IMR-90 (cell line): ENCODE measurements around the gene PALM. TPM values are rescaled to one million over a fixed set of nuclear protein-coding genes. Genes with fewer than 3 reads are reported as not detected.

Experiments used
- ATAC-seq: fragments of 200-7000 bp; cut with Tn5 transposase; 2 replicates; pipeline ENCODE4 v1.9.1; 2020; ENCODE audit warnings: low read depth, mild to moderate bottlenecking, moderate library complexity
- BruUV-seq: library from RNA; stranded (reverse); fragments of 400-500 nt; replicated peaks from 2 replicates; lab custom pipeline; 2021; lab: Mats Ljungman, UMichigan
- CTCF ChIA-PET: fragments of 300-600 bp; formaldehyde crosslinking; extraction: SDS; loops from one replicate; lab custom pipeline; 2021; ENCODE audit warnings: antibody characterized with exemption; lab: Yijun Ruan, JAX
- POLR2A ChIA-PET: fragments of 300-600 bp; sonication (Branson Sonifier 250); formaldehyde crosslinking; loops from one replicate; lab custom pipeline; 2022; ENCODE audit warnings: antibody characterized with exemption; ENCODE audit not compliant: unreplicated experiment; lab: Charles Lee
- DNase-seq: peaks from one replicate; pipeline ENCODE4 v3.0.0; 2013
- H2AFZ ChIP-seq: replicated peaks from 2 replicates; pipeline ENCODE3; 2013; ENCODE audit warnings: low read length, mild to moderate bottlenecking; ENCODE audit not compliant: poor library complexity
- H2AK5ac ChIP-seq: 2 replicates; pipeline ENCODE4 v1.6.1; 2013; ENCODE audit warnings: low read depth, low read length, inconsistent platforms
- H2AK9ac ChIP-seq: replicated peaks from 2 replicates; pipeline ENCODE3; 2013; ENCODE audit warnings: mild to moderate bottlenecking, low read depth, low read length, moderate library complexity; ENCODE audit not compliant: poor library complexity
- H2BK120ac ChIP-seq: 2 replicates; pipeline ENCODE4 v1.6.1; 2013; ENCODE audit warnings: low read depth, low read length, inconsistent platforms
- H2BK15ac ChIP-seq: 3 replicates; pipeline ENCODE4 v1.6.1; 2013; ENCODE audit warnings: low read depth, low read length, inconsistent platforms
- H2BK20ac ChIP-seq: 2 replicates; pipeline ENCODE4 v1.6.1; 2013; ENCODE audit warnings: low read depth, mild to moderate bottlenecking, inconsistent platforms, low read length, moderate library complexity
- H2BK5ac ChIP-seq: 2 replicates; pipeline ENCODE4 v1.6.1; 2013; ENCODE audit warnings: mild to moderate bottlenecking, low read depth, low read length, inconsistent platforms; ENCODE audit not compliant: poor library complexity, severe bottlenecking
- H3K14ac ChIP-seq: replicated peaks from 2 replicates; pipeline ENCODE4 v1.6.1; 2013; ENCODE audit warnings: low read depth, low read length, inconsistent platforms
- H3K18ac ChIP-seq: 2 replicates; pipeline ENCODE4 v1.6.1; 2013; ENCODE audit warnings: low read depth, low read length, control low read depth
- H3K23ac ChIP-seq: 2 replicates; pipeline ENCODE4 v1.6.1; 2013; ENCODE audit warnings: low read depth, low read length, inconsistent platforms
- H3K27ac ChIP-seq: 2 replicates; pipeline ENCODE4 v1.5.1; 2013; ENCODE audit warnings: mild to moderate bottlenecking, control low read depth, low read length; ENCODE audit not compliant: insufficient read depth
- H3K27me3 ChIP-seq: 2 replicates; pipeline ENCODE4 v1.6.1; 2013; ENCODE audit warnings: low read length; ENCODE audit not compliant: control insufficient read depth, insufficient read depth
- H3K36me3 ChIP-seq: 2 replicates; pipeline ENCODE4 v1.6.1; 2013; ENCODE audit warnings: low read length, mixed read lengths; ENCODE audit not compliant: control insufficient read depth, insufficient read depth
- H3K4ac ChIP-seq: 2 replicates; pipeline ENCODE4 v1.6.1; 2013; ENCODE audit warnings: low read depth, low read length, inconsistent platforms
- H3K4me1 ChIP-seq: 2 replicates; pipeline ENCODE4 v1.6.1; 2013; ENCODE audit warnings: low read length, mixed read lengths; ENCODE audit not compliant: control insufficient read depth, insufficient read depth
- H3K4me2 ChIP-seq: 2 replicates; pipeline ENCODE4 v1.6.1; 2013; ENCODE audit warnings: low read depth, mild to moderate bottlenecking, control low read depth, low read length, moderate library complexity
- H3K4me3 ChIP-seq: 2 replicates; pipeline ENCODE4 v1.5.1; 2013; ENCODE audit warnings: low read depth, mild to moderate bottlenecking, control low read depth, low read length, moderate library complexity; ENCODE audit not compliant: insufficient read depth
- H3K56ac ChIP-seq: 2 replicates; pipeline ENCODE4 v1.6.1; 2013; ENCODE audit warnings: low read length, inconsistent platforms; ENCODE audit not compliant: insufficient read depth; ENCODE audit errors: extremely low read depth
- H3K79me1 ChIP-seq, 2 experiments: 2 replicates each; pipeline ENCODE4 v1.6.1; 2013; ENCODE audit warnings: low read length in 2 of 2, inconsistent platforms in 1 of 2, low read depth in 1 of 2
- H3K9ac ChIP-seq: 2 replicates; pipeline ENCODE4 v1.6.1; 2013; ENCODE audit warnings: low read depth, low read length, control low read depth
- H3K9me1 ChIP-seq: 2 replicates; pipeline ENCODE4 v1.6.1; 2013; ENCODE audit warnings: low read length, inconsistent platforms; ENCODE audit not compliant: insufficient read depth
- H3K9me3 ChIP-seq: 2 replicates; pipeline ENCODE4 v1.6.1; 2013; ENCODE audit warnings: low read length; ENCODE audit not compliant: control insufficient read depth, insufficient read depth
- H4K20me1 ChIP-seq: 2 replicates; pipeline ENCODE4 v1.6.1; 2013; ENCODE audit warnings: low read length, inconsistent platforms; ENCODE audit not compliant: insufficient read depth
- H4K5ac ChIP-seq: 2 replicates; pipeline ENCODE4 v1.6.1; 2013; ENCODE audit warnings: mild to moderate bottlenecking, low read depth, low read length, control low read depth
- H4K8ac ChIP-seq, 2 experiments: 2 replicates each; pipeline ENCODE4 v1.6.1; 2013; ENCODE audit warnings: low read depth in 2 of 2, low read length in 2 of 2, control low read depth in 1 of 2, inconsistent platforms in 1 of 2
- H4K91ac ChIP-seq: 2 replicates; pipeline ENCODE4 v1.6.1; 2013; ENCODE audit warnings: low read depth, low read length, inconsistent platforms; ENCODE audit not compliant: insufficient read depth
- BHLHE40 ChIP-seq: fragments of 150-350 bp; IDR thresholded peaks from 2 replicates; pipeline ENCODE4 v1.6.1; 2016; ENCODE audit warnings: mild to moderate bottlenecking, low read depth, low read length
- FOS ChIP-seq: fragments of 150-350 bp; IDR thresholded peaks from 2 replicates; pipeline ENCODE4 v1.6.1; 2016; ENCODE audit warnings: low read depth, low read length
- MAZ ChIP-seq: IDR thresholded peaks from 2 replicates; pipeline ENCODE4 v1.6.1; 2012; ENCODE audit warnings: low read depth, mild to moderate bottlenecking, low read length, improper control_type of control experiment, moderate library complexity, borderline replicate concordance
- WGBS, 2 experiments: methylation state at CpG; one replicate each; pipeline versions ENCODE4 v1.1.5 to v1.1.7; 2013; ENCODE audit warnings: missing lambda C conversion rate in 2 of 2; ENCODE audit not compliant: insufficient read length in 1 of 2; ENCODE audit errors: extremely low coverage in 2 of 2; 5-methylcytosine and 5-hydroxymethylcytosine counted together
- dilution Hi-C: fragments of 300-500 bp; cut with HindIII; formaldehyde crosslinking; loops from one replicate; pipeline ENCODE4 v1.14.3; 2018; ENCODE audit warnings: low sequenced_read_pairs; ENCODE audit not compliant: unreplicated experiment
- in situ Hi-C: fragments of 300-500 bp; cut with MboI; formaldehyde crosslinking; loops from 3 replicates; pipeline ENCODE4 v1.14.3; 2019; ENCODE audit warnings: low sequenced_read_pairs, inconsistent platforms, mixed read lengths
- intact Hi-C: fragments of 100-400 bp; cut with micrococcal nuclease; formaldehyde crosslinking; loops from 2 replicates; pipeline ENCODE4 v1.10.0; 2022
- polyA plus RNA-seq, 3 experiments: library from polyadenylated mRNA; depleted of rRNA; stranded (reverse); fragments of >200 nt; gene quantifications; 2 replicates each; pipeline ENCODE4 v1.2.3, GENCODE V29; 2012; ENCODE audit warnings: low replicate concordance in 1 of 3
- total RNA-seq: library from RNA; depleted of rRNA; stranded (reverse); fragments of >200 nt; gene quantifications from 2 replicates; pipeline ENCODE4 v1.2.3, GENCODE V29; 2012

Gene PALM
- total and polyA plus RNA-seq, 2 of the 4 experiments (the other 2 are of a cell fraction) = 2.2 to 7.4 TPM

DNA sequence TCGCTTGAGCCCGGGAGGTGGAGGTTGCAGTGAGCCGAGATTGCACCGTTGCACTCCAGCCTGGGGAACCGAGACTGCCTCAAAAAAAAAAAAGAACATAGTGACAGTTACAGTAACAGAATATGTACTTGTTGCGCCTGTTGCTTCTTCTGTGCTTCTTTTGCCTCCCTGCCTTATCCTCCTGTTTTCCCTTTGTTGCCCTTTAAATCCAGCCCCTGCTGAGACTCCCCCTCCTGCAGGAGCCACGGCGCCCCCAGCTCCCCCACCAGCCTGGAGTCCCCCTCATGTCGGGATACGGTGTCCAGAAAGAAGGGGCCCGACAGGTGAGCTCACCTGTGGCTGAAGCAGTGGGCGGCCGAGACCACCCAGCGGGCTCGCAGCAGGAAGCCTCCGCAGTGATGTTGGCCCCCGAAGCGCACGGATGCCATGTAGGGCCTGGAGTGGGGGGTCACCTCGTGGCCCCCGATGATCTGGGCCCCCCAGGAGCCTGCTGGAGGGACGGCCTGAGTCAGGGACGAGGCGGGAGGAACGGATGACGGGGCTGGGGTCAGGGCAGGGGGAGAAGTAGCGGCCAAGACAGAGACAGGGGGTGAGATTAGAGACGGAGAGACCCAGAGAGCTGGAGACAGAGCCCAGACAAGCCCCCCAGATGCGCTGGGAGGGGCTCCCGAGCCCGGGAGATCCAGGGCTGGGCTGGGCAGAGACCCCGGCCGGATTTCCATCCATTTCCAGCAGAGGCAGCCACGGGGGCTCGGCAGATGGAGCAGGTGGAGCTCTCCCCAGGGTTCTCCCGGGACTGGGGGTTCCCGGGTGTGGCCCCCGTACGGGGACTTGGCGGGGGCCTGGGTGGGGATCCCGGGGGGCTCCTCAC is 14.0 kb upstream of the PALM start:
- Histone ChIP-seq H3K9me3 (no peaks in the 10 kb centered on the region), H3K27me3 (peaks cover 6% of the 10 kb centered on the region; the same call in 1 of the 2 replicates), H2AFZ (no peak overlapping the region), H2BK5ac (no peak overlapping the region), H3K27ac (no peak overlapping the region), H3K4ac (no peak overlapping the region), H2BK120ac (no peak overlapping the region), H2BK15ac (no peak overlapping the region), H3K9ac (no peak overlapping the region), H3K9me1 (no peaks in the 10 kb centered on the region), H4K5ac (no peak overlapping the region), H3K23ac (no peak overlapping the region), H2AK5ac (no peak overlapping the region), H4K8ac (no peak overlapping the region), H4K91ac (no peak overlapping the region), H3K18ac (no peak overlapping the region), H3K14ac (no peak overlapping the region), H3K79me1 (no peaks in the 10 kb centered on the region), H3K36me3 (no peaks in the 10 kb centered on the region), H2BK20ac (no peak overlapping the region), H4K20me1 (no peaks in the 10 kb centered on the region), H3K4me1 (no peaks in the 10 kb centered on the region), H3K4me2 (no peak overlapping the region), H2AK9ac (no peak overlapping the region), H3K56ac (no peak overlapping the region), H3K4me3 (no peak overlapping the region)
- intact Hi-C loops = no loop called here
- in situ Hi-C loops = no loop called here
- ATAC-seq (no peak), DNase-seq (no peak)
- TF ChIP-seq FOS = no peak
- no peak for TF ChIP-seq MAZ
- TF ChIP-seq BHLHE40 = no peak
- ChIA-PET CTCF (no interaction called here), POLR2A (no interaction called here)
- no TSS peak for BruUV-seq
- dilution Hi-C loops = no loop called here
- 47% methylated on average over 18 of the region's 41 CpGs; no CpG with 5 or more reads in 1 of the 2 experiments for WGBS, 2 experiments
